Esophagus squamous epithelium (tissue), 4 donors: ENCODE data around the gene SLC26A3.

Source experiments
- POLR2A ChIP-seq, 4 donors: fragments of 450-650 bp; IDR thresholded peaks; one replicate each; pipeline ENCODE4 v1.6.1; 2017; ENCODE audit warnings: antibody characterized with exemption in 4 of 4, mild to moderate bottlenecking in 4 of 4, moderate library complexity in 3 of 4
- TF ChIP-seq, protein P1 (sequence below), 6 experiments: fragments of 450-650 bp in 4 of 6; fragments of 200-600 bp in 2 of 6; sonication (generic) in 2 of 6; IDR thresholded peaks; one replicate each; pipeline ENCODE4 v1.5.1; 2016 to 2019; ENCODE audit warnings: antibody characterized with exemption in 6 of 6, mild to moderate bottlenecking in 4 of 6, moderate library complexity in 4 of 6

DNA sequence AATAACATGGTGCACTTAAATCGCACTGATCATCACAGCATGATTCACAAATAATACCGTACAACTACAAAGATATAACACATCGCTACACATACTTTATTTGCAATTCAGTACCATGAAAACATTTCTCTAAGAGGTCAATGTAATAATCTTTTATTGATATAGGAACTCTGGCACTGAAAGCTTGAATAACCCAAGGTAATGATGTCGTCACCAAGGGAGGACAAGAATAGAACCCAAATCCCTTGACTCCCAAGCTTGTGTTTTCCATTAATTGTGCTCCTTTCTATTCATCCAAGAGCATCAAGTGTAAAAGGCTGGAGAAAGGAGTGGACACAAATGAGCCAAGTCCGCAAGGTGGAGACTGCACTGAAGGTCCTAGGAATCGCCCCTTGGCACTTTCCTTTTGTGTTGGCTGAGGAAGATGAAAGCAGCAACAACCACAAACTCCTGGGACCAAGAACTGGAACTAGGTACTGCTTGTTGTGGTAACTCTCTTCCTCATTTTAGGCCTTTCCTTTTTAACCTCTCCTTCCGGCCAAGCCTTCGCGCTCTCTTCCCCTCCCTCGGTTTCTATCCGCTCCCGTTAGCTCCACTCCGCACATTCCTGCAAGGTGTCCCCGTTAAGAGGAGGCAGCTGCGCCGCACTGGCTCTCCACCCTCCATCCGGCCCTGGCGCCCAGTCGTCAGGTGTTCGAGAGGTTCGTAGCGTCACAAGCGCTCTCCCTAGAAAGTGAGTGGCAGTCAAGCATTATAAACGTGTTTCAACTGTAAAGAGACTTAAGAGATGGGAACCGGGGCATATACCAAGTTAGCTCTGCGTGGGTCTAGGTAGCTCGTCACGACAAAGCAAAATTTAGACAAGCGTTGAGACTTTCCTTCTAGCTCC lies 60.1 kb downstream of the SLC26A3 start:
- TF ChIP-seq, protein P1, sequence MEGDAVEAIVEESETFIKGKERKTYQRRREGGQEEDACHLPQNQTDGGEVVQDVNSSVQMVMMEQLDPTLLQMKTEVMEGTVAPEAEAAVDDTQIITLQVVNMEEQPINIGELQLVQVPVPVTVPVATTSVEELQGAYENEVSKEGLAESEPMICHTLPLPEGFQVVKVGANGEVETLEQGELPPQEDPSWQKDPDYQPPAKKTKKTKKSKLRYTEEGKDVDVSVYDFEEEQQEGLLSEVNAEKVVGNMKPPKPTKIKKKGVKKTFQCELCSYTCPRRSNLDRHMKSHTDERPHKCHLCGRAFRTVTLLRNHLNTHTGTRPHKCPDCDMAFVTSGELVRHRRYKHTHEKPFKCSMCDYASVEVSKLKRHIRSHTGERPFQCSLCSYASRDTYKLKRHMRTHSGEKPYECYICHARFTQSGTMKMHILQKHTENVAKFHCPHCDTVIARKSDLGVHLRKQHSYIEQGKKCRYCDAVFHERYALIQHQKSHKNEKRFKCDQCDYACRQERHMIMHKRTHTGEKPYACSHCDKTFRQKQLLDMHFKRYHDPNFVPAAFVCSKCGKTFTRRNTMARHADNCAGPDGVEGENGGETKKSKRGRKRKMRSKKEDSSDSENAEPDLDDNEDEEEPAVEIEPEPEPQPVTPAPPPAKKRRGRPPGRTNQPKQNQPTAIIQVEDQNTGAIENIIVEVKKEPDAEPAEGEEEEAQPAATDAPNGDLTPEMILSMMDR (IDR thresholded peaks at IDR 0.05) = no peak
- no peak for TF ChIP-seq POLR2A (IDR thresholded peaks at IDR 0.05)
